M059J (cell line): Measurements from ENCODE around the gene GNRH2. TPM values are rescaled to one million over a fixed set of nuclear protein-coding genes. Genes with fewer than 3 reads are reported as not detected.
"Not testable (repeated sequence)": the region's sequence is repeated elsewhere in the genome, so short reads cannot be mapped to it uniquely, and the experiment has no call there.

ENCODE experiments used
- DNase-seq: peaks from one replicate; pipeline ENCODE4 v3.0.0-alpha.2; 2012; ENCODE audit warnings: low read depth
- total RNA-seq: library from RNA; depleted of rRNA; stranded (reverse); fragments of >200 nt; shearing (Covaris generic); gene quantifications from 2 replicates; pipeline ENCODE4 v1.2.3, GENCODE V29; 2014; rRNA removed

The GNRH2 gene
- total RNA-seq = not detected in 2 replicates

- DNase-seq = no peak
These were observed at the start of gene GNRH2 for GRCh38 chr20:3043322-3043721. GNRH2 (plus strand) TSS chr20:3043622; CDS start chr20:3044415, 793 bp downstream.

GRCh38 chr20:2995796-2996195, 47.6 kb upstream of the GNRH2 start:
- no peak for DNase-seq

GRCh38 chr20:2998728-2999127, 44.7 kb upstream of the GNRH2 start:
- DNase-seq = no peak

GRCh38 chr20:3000852-3001523, 42.4 kb upstream of the GNRH2 start:
- DNase-seq = peak; percentile 78

GRCh38 chr20:3003416-3003815, 40.0 kb upstream of the GNRH2 start:
- no peak for DNase-seq

GRCh38 chr20:3010985-3011723, 32.3 kb upstream of the GNRH2 start:
- peak; percentile 90 for DNase-seq

- no peak for DNase-seq
These were observed 31.7 kb upstream of the GNRH2 start for GRCh38 chr20:3011752-3012151.

- no peak for DNase-seq
These were observed 29.7 kb upstream of the GNRH2 start for GRCh38 chr20:3013771-3014170.

- no peak for DNase-seq
These were observed 29.2 kb upstream of the GNRH2 start for GRCh38 chr20:3014179-3014578.

GRCh38 chr20:3014662-3015061, 28.8 kb upstream of the GNRH2 start:
- no peak for DNase-seq

- not testable (repeated sequence) for DNase-seq
These were observed 28.1 kb upstream of the GNRH2 start for GRCh38 chr20:3015302-3015701.

- DNase-seq = no peak
These were observed 22.1 kb upstream of the GNRH2 start for GRCh38 chr20:3021327-3021726.

GRCh38 chr20:3021777-3022176, 21.6 kb upstream of the GNRH2 start:
- no peak for DNase-seq

GRCh38 chr20:3022559-3023490, 20.6 kb upstream of the GNRH2 start:
- not testable (repeated sequence) for DNase-seq

GRCh38 chr20:3027987-3028386, 15.4 kb upstream of the GNRH2 start:
- DNase-seq = no peak

GRCh38 chr20:3031524-3032147, 11.8 kb upstream of the GNRH2 start:
- DNase-seq = no peak

GRCh38 chr20:3032624-3033023, 10.8 kb upstream of the GNRH2 start:
- DNase-seq = no peak

- no peak for DNase-seq
These were observed 5.8 kb upstream of the GNRH2 start for GRCh38 chr20:3037654-3038053.

GRCh38 chr20:3038454-3038853, 5.0 kb upstream of the GNRH2 start:
- DNase-seq = no peak

- DNase-seq = no peak
These were observed 4.0 kb upstream of the GNRH2 start for GRCh38 chr20:3039426-3039825.

- DNase-seq = no peak
These were observed 3.3 kb upstream of the GNRH2 start for GRCh38 chr20:3040086-3040485.
